Measurements from ENCODE around the gene DNASE1L2.

Gene DNASE1L2

DNA sequence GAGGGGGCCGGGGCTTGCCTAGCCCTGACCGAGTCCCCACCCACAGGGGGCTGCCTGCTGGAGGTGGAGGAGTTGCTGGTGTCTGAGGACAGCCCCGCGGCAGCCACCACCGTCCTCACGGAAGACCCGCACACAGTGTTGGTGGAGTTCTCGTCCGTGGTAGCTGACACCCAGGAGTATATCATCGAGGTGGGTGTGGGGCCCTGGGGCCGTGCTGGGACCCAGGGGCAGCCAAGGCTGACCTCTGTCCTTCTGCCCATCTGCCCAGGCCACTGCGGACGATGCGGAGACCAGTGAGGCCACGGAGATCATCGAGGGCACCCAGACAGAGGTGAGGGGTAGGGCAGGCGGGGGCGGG lies 1.5 kb upstream of the DNASE1L2 start:
- TF ChIP-seq, protein P1, sequence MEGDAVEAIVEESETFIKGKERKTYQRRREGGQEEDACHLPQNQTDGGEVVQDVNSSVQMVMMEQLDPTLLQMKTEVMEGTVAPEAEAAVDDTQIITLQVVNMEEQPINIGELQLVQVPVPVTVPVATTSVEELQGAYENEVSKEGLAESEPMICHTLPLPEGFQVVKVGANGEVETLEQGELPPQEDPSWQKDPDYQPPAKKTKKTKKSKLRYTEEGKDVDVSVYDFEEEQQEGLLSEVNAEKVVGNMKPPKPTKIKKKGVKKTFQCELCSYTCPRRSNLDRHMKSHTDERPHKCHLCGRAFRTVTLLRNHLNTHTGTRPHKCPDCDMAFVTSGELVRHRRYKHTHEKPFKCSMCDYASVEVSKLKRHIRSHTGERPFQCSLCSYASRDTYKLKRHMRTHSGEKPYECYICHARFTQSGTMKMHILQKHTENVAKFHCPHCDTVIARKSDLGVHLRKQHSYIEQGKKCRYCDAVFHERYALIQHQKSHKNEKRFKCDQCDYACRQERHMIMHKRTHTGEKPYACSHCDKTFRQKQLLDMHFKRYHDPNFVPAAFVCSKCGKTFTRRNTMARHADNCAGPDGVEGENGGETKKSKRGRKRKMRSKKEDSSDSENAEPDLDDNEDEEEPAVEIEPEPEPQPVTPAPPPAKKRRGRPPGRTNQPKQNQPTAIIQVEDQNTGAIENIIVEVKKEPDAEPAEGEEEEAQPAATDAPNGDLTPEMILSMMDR (IDR thresholded peaks at IDR 0.05; ENCODE audit: low read depth, low read length): no peak
- no peak for DNase-seq (ENCODE audit: low read depth, low spot score)
- in situ Hi-C loops (cut with HindIII; ENCODE audit: low sequenced_read_pairs): no loop called here
- H3K4me3 ChIP-seq (ENCODE audit: low read depth, low read length): no peak overlapping the region

DNA sequence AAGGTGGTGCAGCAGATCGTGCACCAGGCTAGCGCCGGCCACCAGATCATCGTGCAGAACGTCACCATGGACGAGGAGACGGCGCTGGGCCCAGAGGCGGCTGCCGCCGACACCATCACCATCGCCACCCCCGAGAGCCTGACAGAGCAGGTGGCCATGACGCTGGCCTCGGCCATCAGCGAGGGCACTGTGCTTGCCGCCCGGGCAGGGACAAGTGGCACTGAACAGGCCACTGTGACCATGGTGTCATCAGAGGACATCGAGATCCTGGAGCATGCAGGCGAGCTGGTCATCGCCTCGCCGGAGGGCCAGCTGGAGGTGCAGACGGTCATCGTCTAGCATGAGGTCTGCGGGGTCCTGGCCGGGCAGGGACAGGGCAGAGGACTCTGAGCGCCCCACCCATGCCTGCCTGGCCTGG lies 1.0 kb upstream of the DNASE1L2 start:
- in situ Hi-C loops (cut with HindIII; ENCODE audit: low sequenced_read_pairs): no loop called here
- TF ChIP-seq, protein P1 (IDR thresholded peaks at IDR 0.05; ENCODE audit: low read depth, low read length): no peak
- DNase-seq (ENCODE audit: low read depth, low spot score): no peak
- no peak overlapping the region for H3K4me3 ChIP-seq (ENCODE audit: low read depth, low read length)

DNA sequence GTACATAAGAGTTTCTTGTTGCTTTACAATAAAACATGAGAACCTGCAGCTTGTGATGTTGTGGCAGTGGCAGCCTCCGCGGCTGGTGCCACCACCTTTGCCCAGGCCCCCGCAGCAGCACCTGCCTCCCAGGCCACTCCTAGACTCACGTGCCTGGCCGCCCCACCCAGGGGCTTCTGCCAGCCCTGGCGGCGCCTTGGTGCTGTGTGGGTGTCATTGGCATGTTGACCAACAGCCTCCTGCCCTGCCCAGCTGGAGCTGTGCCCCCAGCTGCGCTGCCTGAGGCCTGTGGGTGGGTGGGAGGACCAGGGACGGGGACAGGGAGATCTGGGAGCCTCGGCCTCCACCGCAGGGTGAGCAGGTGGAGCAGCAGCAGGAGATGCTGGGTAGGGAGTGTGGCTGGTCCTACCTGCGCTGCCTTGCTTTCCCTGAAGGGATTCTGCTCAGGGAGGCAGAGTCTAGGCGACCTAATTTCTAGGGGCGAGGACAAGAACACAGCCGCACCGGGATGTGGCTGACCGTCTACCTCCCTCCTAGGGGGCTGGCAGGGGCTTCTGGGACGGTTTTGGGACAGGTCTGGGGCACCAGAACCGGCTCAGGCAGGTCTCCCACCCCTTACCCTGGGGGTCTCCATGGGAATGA lies 428 bp upstream of the DNASE1L2 start:
- H3K4me3 ChIP-seq (ENCODE audit: low read depth, low read length): no peak overlapping the region
- DNase-seq (ENCODE audit: low read depth, low spot score): no peak
- in situ Hi-C loops (cut with HindIII; ENCODE audit: low sequenced_read_pairs): no loop called here
- TF ChIP-seq, protein P1 (IDR thresholded peaks at IDR 0.05; ENCODE audit: low read depth, low read length): no peak

DNA sequence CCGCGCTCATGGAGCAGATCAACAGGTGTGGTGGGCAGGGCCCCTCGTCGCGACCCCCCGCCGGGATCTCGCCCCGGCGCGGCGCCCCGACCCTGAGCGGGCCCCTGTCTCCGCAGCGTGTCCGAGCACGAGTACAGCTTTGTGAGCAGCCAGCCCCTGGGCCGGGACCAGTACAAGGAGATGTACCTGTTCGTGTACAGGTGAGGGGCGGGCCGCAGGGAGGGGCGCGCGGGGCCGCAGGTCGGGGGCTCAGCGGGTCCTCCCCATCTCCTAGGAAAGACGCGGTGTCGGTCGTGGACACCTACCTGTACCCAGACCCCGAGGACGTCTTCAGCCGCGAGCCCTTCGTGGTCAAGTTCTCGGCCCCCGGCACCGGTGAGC lies 848 bp downstream of the DNASE1L2 start:
- TF ChIP-seq, protein P1 (IDR thresholded peaks at IDR 0.05; ENCODE audit: low read depth, low read length): no peak
- DNase-seq (ENCODE audit: low read depth, low spot score): no peak
- in situ Hi-C loops (cut with HindIII; ENCODE audit: low sequenced_read_pairs): no loop called here
- no peak overlapping the region for H3K4me3 ChIP-seq (ENCODE audit: low read depth, low read length)

DNA sequence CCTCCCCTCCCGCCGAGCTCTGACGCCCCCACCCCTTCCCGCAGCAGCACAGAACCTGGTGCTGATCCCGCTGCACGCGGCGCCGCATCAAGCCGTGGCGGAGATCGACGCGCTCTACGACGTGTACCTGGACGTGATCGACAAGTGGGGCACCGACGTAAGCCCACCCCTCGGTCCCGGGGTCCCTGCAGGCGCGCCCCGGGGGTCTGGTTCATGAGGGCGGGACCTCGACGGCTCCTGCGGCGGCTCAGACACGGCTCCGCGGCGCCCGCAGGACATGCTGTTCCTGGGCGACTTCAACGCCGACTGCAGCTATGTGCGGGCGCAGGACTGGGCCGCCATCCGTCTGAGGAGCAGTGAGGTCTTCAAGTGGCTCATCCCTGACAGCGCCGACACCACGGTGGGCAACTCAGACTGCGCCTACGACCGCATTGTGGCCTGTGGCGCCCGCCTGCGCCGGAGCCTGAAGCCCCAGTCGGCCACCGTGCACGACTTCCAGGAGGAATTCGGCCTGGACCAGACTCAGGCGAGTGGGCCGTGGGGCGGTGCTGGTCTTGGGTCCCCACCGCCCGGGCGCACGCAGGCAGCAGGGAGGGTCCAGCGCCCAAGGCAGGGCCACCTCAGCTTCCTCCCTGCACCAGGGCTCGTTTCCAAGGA lies 1.4 kb downstream of the DNASE1L2 start:
- DNase-seq (ENCODE audit: low read depth, low spot score): no peak
- TF ChIP-seq, protein P1 (IDR thresholded peaks at IDR 0.05; ENCODE audit: low read depth, low read length): no peak
- H3K4me3 ChIP-seq (ENCODE audit: low read depth, low read length): no peak overlapping the region
- in situ Hi-C loops (cut with HindIII; ENCODE audit: low sequenced_read_pairs): no loop called here

DNA sequence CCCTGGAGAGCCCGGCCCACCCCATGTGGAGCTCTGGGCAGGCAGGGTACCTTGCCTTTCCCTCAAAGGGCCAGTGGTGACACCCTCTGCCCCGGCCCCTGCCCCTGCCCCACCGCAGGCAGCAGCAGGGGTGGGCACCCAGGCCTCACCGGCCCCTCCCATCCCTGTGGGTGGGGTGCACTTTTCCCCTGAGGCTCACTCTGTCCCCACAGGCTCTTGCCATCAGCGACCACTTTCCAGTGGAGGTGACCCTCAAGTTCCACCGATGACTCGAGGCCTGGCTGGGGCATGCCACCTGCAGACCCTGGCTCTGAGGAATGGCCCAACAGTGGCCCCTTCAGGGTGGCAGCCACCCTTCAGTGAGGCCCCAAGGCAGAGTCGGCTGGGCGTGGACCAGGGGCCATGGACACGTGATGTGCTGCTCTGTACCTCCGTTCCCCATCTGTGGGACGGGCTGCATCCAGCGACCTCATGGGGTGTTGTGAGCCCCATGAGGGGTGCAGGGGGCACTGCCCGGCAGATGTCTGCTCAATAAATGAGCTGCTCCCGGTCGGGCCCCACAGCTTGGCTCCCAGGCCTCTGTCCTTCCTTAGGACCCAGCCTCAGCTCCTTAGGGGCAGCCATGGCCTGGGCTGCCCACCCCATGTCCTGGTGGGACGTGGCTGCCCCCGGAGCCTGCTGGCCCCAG lies 2.0 kb downstream of the DNASE1L2 start:
- in situ Hi-C loops (cut with HindIII; ENCODE audit: low sequenced_read_pairs): no loop called here
- TF ChIP-seq, protein P1 (IDR thresholded peaks at IDR 0.05; ENCODE audit: low read depth, low read length): no peak
- no peak overlapping the region for H3K4me3 ChIP-seq (ENCODE audit: low read depth, low read length)
- no peak for DNase-seq (ENCODE audit: low read depth, low spot score)
